Progenitor cell of endocrine pancreas (in vitro differentiated cells): Measurements from ENCODE around the gene ABHD1. TPM values are rescaled to one million over a fixed set of nuclear protein-coding genes. Genes with fewer than 3 reads are reported as not detected.
"Not testable (repeated sequence)": the region's sequence is repeated elsewhere in the genome, so short reads cannot be mapped to it uniquely, and the experiment has no call there.

Source experiments
- DNase-seq: peaks from one replicate; pipeline ENCODE4 v3.0.0; 2021; ENCODE audit warnings: low spot score; ENCODE audit not compliant: unreplicated experiment
- H3K27ac Mint-ChIP-seq: 2 replicates; pipeline ENCODE4 v1.8.0; 2021; ENCODE audit warnings: mild to moderate bottlenecking, moderate library complexity, mixed read lengths
- H3K27me3 Mint-ChIP-seq: 2 replicates; pipeline ENCODE4 v1.8.0; 2021; ENCODE audit warnings: mixed read lengths
- H3K36me3 Mint-ChIP-seq: 2 replicates; pipeline ENCODE4 v1.8.0; 2022; ENCODE audit warnings: mixed read lengths; ENCODE audit not compliant: insufficient read depth
- H3K4me1 Mint-ChIP-seq: 2 replicates; pipeline ENCODE4 v1.8.0; 2021; ENCODE audit warnings: low read depth, mixed read lengths
- H3K4me3 Mint-ChIP-seq: 2 replicates; pipeline ENCODE4 v1.8.0; 2021; ENCODE audit warnings: low read depth, mild to moderate bottlenecking, moderate library complexity, mixed read lengths
- H3K9me3 Mint-ChIP-seq: 2 replicates; pipeline ENCODE4 v1.8.0; 2021; ENCODE audit warnings: low read depth, mixed read lengths
- CTCF ChIP-seq: fragments of 200-600 bp; sonication (generic); IDR thresholded peaks from one replicate; pipeline ENCODE4 v1.5.0; 2021; ENCODE audit warnings: antibody characterized with exemption, mild to moderate bottlenecking; ENCODE audit not compliant: unreplicated experiment
- total RNA-seq: library from RNA; stranded (reverse); gene quantifications from 2 replicates; pipeline ENCODE4 v1.2.1, GENCODE V29; 2021

Gene ABHD1
- total RNA-seq, 1 donor from 2014 or later = 0.34 TPM

DNA sequence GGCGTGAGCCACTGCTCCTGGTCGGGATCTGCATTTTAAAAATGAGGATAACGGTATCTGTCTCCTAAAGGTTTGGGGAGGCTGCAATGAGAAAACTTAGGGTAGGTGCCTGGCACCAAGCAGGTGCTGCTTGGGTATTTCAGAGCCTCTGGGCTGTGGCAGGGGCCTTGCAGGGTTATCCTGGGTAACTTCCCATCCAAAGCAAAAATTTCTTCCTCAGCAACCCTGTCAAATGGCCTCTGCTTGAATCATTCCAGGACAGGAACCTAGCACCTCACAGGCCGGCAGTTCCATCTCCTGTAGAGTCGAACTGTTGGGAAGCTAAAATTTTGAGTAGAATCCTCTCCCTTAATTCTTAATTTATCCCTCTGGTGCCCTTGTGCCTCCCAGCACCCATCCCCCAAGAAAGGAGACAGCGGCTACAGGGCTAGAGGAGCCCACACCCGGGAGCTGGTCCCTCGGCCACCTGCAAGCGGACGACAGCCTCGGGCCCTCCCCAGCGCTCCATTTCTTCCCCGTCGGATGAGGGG lies 5.6 kb upstream of the ABHD1 start:
- Mint-ChIP-seq H3K27ac (no peak overlapping the region), H3K4me3 (peak overlapping the region; percentile 32), H3K4me1 (peaks cover 4% of the 10 kb centered on the region), H3K27me3 (peaks cover 70% of the 10 kb centered on the region), H3K36me3 (no peaks in the 10 kb centered on the region), H3K9me3 (no peaks in the 10 kb centered on the region)
- DNase-seq = no peak
- no peak for TF ChIP-seq CTCF

DNA sequence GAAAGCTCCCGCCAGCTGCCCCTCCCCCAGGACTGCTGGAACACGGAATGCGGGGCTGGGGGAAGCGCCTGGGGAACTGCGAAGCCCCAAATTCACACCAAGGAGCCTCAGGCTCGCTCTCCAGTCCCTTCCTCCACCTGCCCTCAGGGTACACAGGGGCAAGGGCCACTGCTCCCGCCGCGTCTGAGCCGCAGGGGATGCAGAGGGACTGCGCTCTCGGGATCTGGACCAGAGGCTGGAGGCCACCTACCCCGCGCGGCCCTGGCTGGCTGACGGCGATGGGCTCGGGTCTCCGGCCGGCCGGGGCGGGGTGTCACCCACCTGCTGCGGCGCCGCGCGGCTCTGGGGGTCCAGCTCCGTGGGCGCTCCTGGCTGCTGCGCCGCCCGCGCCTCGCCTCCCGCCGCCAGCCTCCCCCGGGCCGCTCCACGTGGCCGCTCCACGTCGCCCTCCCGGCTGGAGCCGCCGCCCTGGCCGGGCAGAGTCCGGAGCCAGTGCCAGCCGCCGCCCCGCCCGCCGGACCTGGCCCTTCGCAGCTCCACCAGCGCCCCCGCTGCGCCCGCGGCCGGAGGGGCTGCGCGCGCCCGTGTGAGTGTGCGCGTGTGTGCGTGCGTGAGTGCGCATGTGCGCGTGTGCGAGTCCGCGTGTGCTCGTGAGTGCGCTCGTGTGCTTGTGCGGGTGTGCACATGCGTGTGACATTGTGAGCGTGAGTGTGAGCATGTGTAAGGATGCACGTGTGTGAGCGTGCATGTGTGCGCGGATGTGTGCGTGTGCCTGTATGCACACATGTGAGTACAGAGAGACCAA lies 4.9 kb upstream of the ABHD1 start, which contains the start of gene CGREF1:
TSS of gene CGREF1 (minus strand) at position 604 of the 805 bp plus-strand sequence. CDS start 14,762 bp downstream, outside the sequence.
- peak within 1 kb of the TSS; percentile 74 for H3K4me3 Mint-ChIP-seq
- H3K9me3 Mint-ChIP-seq = no peaks in the 10 kb centered on the region
- no peaks in the 10 kb centered on the region for H3K36me3 Mint-ChIP-seq
- H3K27ac Mint-ChIP-seq = no peak within 1 kb of the TSS
- peaks cover 8% of the 10 kb centered on the region for H3K4me1 Mint-ChIP-seq
- no peak for DNase-seq
- no peak for TF ChIP-seq CTCF
- peaks cover 74% of the 10 kb centered on the region for H3K27me3 Mint-ChIP-seq

DNA sequence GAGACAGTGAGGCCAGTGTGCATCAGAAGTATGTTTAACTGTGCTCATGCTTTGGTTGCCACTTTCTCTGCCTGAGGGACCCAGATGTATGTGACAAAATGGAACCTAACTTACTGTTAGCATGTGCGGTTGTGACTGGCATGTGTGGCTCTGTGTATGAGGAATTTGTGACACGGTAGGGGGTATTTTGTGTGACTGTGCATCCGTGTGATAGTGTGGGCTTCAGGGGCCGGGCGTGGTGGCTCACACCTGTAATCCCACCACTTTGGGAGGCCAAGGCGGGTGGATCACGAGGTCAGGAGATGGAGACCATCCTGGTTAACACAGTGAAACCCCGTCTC lies 4.3 kb upstream of the ABHD1 start:
- not testable (repeated sequence) for H3K9me3 Mint-ChIP-seq, H3K27ac Mint-ChIP-seq, H3K36me3 Mint-ChIP-seq, DNase-seq, H3K4me1 Mint-ChIP-seq
- H3K4me3 Mint-ChIP-seq = peak overlapping the region; percentile 74
- peaks cover 78% of the 10 kb centered on the region for H3K27me3 Mint-ChIP-seq

GRCh38 chr2:27121906-27122305 lies 1.7 kb upstream of the ABHD1 start:
- Mint-ChIP-seq H3K36me3 (no peaks in the 10 kb centered on the region), H3K4me1 (peaks cover 10% of the 10 kb centered on the region), H3K27me3 (peaks cover 80% of the 10 kb centered on the region), H3K27ac (no peak overlapping the region), H3K4me3 (no peak overlapping the region), H3K9me3 (no peaks in the 10 kb centered on the region)
- TF ChIP-seq CTCF = no peak
- no peak for DNase-seq

- Mint-ChIP-seq H3K27me3 (peaks cover 71% of the 10 kb centered on the region), H3K9me3 (no peaks in the 10 kb centered on the region)
These were observed 824 bp upstream of the ABHD1 start for GRCh38 chr2:27122791-27123190.

More at GRCh38 chr2:27122791-27123190, 824 bp upstream of the ABHD1 start:
- H3K36me3 Mint-ChIP-seq = no peaks in the 10 kb centered on the region
- TF ChIP-seq CTCF = no peak
- no peak for DNase-seq
- H3K4me3 Mint-ChIP-seq = peak overlapping the region; percentile 82
- peaks cover 10% of the 10 kb centered on the region for H3K4me1 Mint-ChIP-seq
- H3K27ac Mint-ChIP-seq = no peak overlapping the region
